GM21360 (cell line): ENCODE measurements around the gene PTPN20.
A peak's percentile ranks its signal among the peaks of the same experiment; 100 is the strongest.
"Not testable (repeated sequence)": the region's sequence is repeated elsewhere in the genome, so short reads cannot be mapped to it uniquely, and the experiment has no call there.

Source experiments
- ATAC-seq: cut with Tn5 transposase; IDR thresholded peaks from one replicate; pipeline ENCODE4 v1.9.1; 2021; ENCODE audit warnings: mild to moderate bottlenecking, moderate library complexity; ENCODE audit not compliant: unreplicated experiment

PTPN20 gene

GRCh38 chr10:46952540-46952939, 41.3 kb downstream of the PTPN20 start:
- not testable (repeated sequence) for ATAC-seq

GRCh38 chr10:46960742-46961141, 49.5 kb downstream of the PTPN20 start:
- not testable (repeated sequence) for ATAC-seq

- ATAC-seq = not testable (repeated sequence)
Observed at GRCh38 chr10:46963356-46963755, 52.1 kb downstream of the PTPN20 start.

GRCh38 chr10:46967013-46967412, 55.8 kb downstream of the PTPN20 start:
- ATAC-seq = not testable (repeated sequence)

GRCh38 chr10:46980223-46980622, 69.0 kb downstream of the PTPN20 start:
- not testable (repeated sequence) for ATAC-seq

GRCh38 chr10:46987233-46987924, 76.2 kb downstream of the PTPN20 start:
- peak; percentile 87 for ATAC-seq

- peak; percentile 35 for ATAC-seq
Observed at GRCh38 chr10:46992803-46993561, 81.8 kb downstream of the PTPN20 start.

- no peak for ATAC-seq
Observed at GRCh38 chr10:46995234-46995633, 84.0 kb downstream of the PTPN20 start.

GRCh38 chr10:46998192-46998591, 87.0 kb downstream of the PTPN20 start:
- no peak for ATAC-seq

GRCh38 chr10:46998595-46998994, 87.4 kb downstream of the PTPN20 start:
- no peak for ATAC-seq

- no peak for ATAC-seq
Observed at GRCh38 chr10:46999217-46999616, 88.0 kb downstream of the PTPN20 start.

- ATAC-seq = no peak
Observed at GRCh38 chr10:47008769-47009168, 97.5 kb downstream of the PTPN20 start.

- ATAC-seq = no peak
Observed at GRCh38 chr10:47009215-47009838, 98.1 kb downstream of the PTPN20 start.

- no peak for ATAC-seq
Observed at GRCh38 chr10:47010036-47010435, 98.8 kb downstream of the PTPN20 start.

GRCh38 chr10:47012214-47012613, 101.0 kb downstream of the PTPN20 start:
- ATAC-seq = no peak

GRCh38 chr10:47013507-47014154, 102.4 kb downstream of the PTPN20 start:
- no peak for ATAC-seq

GRCh38 chr10:47015404-47015803, 104.2 kb downstream of the PTPN20 start:
- no peak for ATAC-seq

- no peak for ATAC-seq
Observed at GRCh38 chr10:47016564-47016963, 105.3 kb downstream of the PTPN20 start.

- ATAC-seq = no peak
Observed at GRCh38 chr10:47018026-47018735, 107.0 kb downstream of the PTPN20 start.
